HG03521 (cell line): ENCODE measurements around the gene IL17A.
A peak's percentile ranks its signal among the peaks of the same experiment; 100 is the strongest.
"Not testable (repeated sequence)": the region's sequence is repeated elsewhere in the genome, so short reads cannot be mapped to it uniquely, and the experiment has no call there.

Source experiments
- ATAC-seq: cut with Tn5 transposase; IDR thresholded peaks from one replicate; pipeline ENCODE4 v1.9.1; 2021; ENCODE audit warnings: mild to moderate bottlenecking, moderate library complexity; ENCODE audit not compliant: unreplicated experiment

Gene IL17A

GRCh38 chr6:52162940-52163908, 23.0 kb upstream of the IL17A start:
- peak; percentile 54 for ATAC-seq

- no peak for ATAC-seq
These were observed 21.7 kb upstream of the IL17A start for GRCh38 chr6:52164319-52165094.

GRCh38 chr6:52167267-52167666, 18.9 kb upstream of the IL17A start:
- ATAC-seq, result no peak

- ATAC-seq, result not testable (repeated sequence)
These were observed 17.8 kb upstream of the IL17A start for GRCh38 chr6:52168351-52168750.

- ATAC-seq, result no peak
These were observed 12.1 kb upstream of the IL17A start for GRCh38 chr6:52174118-52174517.

- peak; percentile 70 for ATAC-seq
These were observed 9.6 kb upstream of the IL17A start for GRCh38 chr6:52176550-52176949.

GRCh38 chr6:52177961-52178360, 8.2 kb upstream of the IL17A start:
- ATAC-seq, result no peak

- peak; percentile 73 for ATAC-seq
These were observed 5.2 kb upstream of the IL17A start for GRCh38 chr6:52180787-52181558.

- no peak for ATAC-seq
These were observed 3.0 kb upstream of the IL17A start for GRCh38 chr6:52183131-52183713.

GRCh38 chr6:52186480-52186879, 305 bp downstream of the IL17A start:
- peak; percentile 64 for ATAC-seq

- no peak for ATAC-seq
These were observed 923 bp downstream of the IL17A start for GRCh38 chr6:52187098-52187497.

GRCh38 chr6:52189974-52190373, 3.8 kb downstream of the IL17A start:
- no peak for ATAC-seq

GRCh38 chr6:52190409-52190808, 4.2 kb downstream of the IL17A start:
- no peak for ATAC-seq

GRCh38 chr6:52191824-52192223, 5.6 kb downstream of the IL17A start:
- no peak for ATAC-seq

- ATAC-seq, result no peak
These were observed 9.7 kb downstream of the IL17A start for GRCh38 chr6:52195886-52196285.

GRCh38 chr6:52200088-52200487, 13.9 kb downstream of the IL17A start:
- ATAC-seq, result not testable (repeated sequence)

- no peak for ATAC-seq
These were observed 14.9 kb downstream of the IL17A start for GRCh38 chr6:52201046-52201445.

- ATAC-seq, result no peak
These were observed 15.3 kb downstream of the IL17A start for GRCh38 chr6:52201493-52201892.

GRCh38 chr6:52207066-52207465, 20.9 kb downstream of the IL17A start:
- no peak for ATAC-seq

GRCh38 chr6:52208612-52209011, 22.4 kb downstream of the IL17A start:
- no peak for ATAC-seq

- peak; percentile 32 for ATAC-seq
These were observed 23.6 kb downstream of the IL17A start for GRCh38 chr6:52209770-52210169.
